NCI-H526 (cell line): Measurements from ENCODE around the gene SNX25.
"Not testable (repeated sequence)": the region's sequence is repeated elsewhere in the genome, so short reads cannot be mapped to it uniquely, and the experiment has no call there.

ENCODE experiments used
- DNase-seq, 2 experiments: peaks; one replicate each; lab custom pipeline; 2025; lab: John Stamatoyannopoulos, UW

Gene SNX25

DNA sequence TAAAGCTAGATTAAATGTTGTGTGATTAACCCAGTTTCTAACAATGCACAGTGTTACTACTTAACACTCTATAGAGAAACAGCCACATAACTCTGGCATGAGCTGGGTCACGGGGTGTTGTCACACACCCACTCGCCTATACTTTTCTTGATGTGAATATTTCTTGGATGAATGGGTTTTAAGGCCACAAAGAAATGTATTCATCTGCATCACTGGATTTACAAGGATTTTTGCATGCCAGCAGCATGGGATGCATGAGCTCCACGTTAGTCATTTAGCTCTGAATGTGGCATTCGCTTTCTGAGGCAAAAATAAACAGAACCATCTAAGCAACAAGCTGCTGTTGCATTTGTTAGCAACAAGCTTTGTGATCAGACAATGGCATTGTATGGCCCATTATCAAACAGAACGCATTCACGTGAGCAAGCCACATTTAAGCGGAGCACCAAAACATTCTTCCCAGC is 96.6 kb downstream of the SNX25 start:
- DNase-seq, result peak; percentile 34 to 66

DNA sequence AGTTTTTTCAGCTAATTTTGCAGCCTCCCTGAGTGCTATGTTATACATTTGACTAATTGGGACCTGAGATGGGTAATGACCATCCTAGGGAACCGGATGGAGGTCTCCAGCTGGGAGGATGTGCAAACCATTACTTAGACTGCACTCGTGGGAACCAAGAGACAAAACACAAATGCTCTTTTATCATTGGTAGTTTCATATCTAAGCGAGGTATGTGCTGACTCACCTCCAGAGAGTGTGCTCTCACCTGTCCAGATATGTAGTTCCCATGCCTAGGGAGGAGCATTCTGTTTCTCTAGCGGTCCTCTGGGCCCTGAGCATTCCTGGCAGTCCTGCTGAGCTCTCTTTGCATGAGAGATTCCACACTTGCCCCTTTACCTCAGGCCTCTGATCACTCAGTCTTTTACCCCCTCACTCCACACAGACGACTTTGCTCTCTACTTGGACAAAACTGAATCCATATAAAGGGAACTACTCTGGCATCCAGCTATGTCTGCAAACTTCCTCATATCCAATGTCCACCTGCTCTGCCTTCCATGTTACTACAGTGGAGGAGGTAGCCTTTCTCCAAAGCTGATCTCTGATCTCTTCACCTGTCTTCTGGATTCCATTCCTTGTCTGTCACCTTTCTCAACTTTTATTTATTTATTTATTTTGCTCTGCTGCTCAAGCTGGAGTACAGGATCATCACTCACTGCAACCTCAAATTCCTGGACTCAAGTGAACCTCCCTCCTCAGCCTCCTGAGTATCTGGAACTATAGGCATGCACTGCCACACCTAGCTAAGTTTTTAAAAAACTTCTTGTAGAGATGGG is 97.9 kb downstream of the SNX25 start:
- DNase-seq, result no peak

DNA sequence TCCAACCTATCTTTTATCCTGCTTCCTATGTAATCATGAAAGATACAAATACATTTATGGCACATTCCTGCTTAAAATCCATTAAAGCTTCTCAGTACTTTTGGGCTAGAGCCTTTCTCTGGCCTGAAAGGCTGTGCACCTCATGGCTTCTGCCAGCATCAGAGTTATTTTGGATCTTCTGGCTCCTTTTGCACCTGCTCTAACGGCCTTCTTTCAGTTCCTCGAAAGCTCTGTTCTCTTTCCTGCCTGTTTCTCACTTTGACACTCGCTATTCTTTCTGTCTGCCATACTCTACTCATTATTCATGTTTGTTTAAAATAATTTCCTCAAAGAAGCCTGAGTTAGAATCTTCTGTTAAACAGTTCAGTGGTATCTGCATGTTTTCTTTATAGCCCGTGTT is 100.4 kb downstream of the SNX25 start:
- DNase-seq, result no peak

DNA sequence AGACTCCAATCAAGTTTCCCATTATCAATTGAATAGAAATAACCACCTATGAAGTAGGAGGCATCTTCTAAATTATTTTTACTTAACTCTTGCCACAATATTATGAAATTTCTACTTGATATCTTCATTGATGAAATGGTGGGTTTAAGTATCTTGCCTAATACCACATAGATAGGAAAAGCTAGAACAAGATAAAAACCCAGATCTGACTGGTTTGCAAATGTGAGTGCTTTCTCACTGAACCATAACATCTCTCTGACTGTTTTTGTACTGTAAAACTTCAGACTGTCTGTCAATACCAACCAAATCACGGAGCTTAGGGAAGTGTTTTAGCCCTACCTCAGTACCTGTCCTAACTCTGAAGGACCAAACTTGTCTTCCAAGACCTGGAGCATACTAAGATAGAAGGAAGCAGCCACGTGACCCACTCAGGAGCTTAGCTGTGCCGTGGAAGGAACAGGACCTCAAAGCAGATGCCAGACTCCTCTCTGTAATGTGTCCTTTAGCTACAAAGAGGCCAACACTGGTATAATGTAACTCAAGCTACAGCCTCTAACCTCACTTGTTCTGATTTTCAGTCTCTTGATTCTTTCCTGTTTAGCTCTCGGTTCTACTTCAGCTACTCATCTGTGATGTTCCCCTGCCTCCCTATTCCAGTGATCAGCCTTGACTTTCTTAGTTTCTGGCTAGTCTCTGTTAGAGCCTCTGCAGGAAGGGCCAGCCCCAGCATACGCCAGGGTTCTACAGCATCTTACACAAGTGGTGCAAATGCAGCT is 101.9 kb downstream of the SNX25 start:
- DNase-seq, result no peak

DNA sequence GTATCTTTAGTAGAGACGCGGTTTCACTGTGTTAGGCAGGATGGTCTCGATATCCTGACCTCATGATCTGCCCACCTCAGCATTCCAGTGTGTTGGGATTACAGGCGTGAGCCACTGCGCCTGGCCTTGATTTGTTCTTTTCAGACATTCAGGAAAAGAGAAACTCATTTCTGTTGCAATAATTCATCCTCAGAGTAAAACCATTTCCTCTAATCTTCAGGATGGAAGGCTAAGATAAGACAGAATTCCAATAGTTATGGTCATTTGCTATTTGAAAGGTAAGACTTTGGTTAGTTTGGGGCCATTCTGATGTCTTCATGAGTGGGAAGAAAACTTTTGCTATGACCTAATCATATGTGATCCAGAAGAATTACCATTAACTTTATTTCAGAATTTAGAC is 103.3 kb downstream of the SNX25 start:
- DNase-seq, result no peak

DNA sequence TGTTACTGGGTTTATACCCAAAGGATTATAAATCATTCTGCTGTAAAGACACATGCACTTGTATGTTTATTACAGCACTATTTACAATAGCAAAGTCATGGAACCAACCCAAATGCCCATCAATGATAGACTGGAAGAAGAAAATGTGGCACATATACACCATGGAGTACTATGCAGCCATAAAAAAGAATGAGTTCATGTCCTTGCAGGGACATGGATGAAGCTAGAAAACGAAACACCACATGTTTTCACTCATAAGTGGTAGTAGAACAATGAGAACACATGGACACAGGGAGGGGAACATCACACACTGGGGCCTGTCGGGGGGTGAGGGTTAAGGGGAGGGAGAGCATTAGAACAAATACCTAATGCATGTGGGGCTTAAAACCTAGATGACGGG is 108.1 kb downstream of the SNX25 start:
- not testable (repeated sequence) for DNase-seq

DNA sequence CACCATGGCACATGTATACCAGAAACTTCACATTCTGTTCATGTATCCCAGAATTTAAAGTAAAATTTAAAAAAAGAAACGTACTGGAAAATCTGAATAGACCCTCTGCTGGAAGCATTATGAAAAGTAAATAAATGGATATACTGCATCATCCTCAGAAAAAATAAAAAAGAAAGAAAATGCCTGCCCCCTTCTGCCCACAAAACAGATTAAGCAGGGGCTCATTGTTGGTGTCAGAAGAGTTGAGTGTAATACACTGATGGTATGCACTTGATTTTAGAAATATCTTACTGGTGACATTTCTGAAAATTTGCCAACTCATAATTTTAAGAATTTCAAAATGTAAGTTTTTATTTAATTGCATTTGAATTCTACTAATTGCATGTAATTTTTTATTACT is 108.5 kb downstream of the SNX25 start:
- no peak for DNase-seq

DNA sequence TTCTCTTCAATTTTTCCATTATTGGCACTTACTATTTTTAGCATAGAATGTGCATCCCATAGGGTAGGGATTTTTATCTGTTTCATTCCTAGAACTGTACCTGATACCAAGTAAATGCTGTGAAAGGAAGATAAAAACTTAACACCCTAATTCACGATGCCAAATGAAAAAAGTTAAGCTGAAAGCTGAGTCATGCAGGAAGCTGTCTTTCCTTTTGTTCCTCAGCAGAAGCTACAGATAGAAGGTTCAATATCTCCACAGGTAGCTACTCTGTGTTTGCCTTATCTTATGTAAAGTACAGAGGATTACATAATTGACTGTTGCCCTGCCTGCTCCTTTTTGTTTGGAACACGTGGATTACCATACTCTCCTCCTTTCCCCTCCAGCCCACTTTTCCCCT is 109.3 kb downstream of the SNX25 start:
- DNase-seq, result no peak

DNA sequence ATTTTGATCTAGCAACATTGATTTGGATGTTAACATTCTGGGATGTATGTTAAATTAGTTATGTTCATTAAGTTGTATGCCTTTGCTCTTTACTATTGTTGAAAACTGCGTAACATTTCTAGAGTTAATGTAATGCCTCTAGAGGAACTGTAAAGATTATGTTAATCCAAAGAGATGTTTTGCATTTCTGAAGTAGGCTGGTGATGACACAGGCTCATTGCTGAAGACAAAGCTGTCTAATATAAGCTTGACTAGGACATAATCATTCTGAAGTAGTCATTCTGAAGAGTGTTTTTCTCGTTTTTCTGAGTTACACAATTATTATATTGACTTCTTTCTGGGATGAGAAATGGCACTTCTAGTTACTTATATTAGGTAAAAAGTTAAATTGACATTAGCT is 113.4 kb downstream of the SNX25 start:
- no peak for DNase-seq

DNA sequence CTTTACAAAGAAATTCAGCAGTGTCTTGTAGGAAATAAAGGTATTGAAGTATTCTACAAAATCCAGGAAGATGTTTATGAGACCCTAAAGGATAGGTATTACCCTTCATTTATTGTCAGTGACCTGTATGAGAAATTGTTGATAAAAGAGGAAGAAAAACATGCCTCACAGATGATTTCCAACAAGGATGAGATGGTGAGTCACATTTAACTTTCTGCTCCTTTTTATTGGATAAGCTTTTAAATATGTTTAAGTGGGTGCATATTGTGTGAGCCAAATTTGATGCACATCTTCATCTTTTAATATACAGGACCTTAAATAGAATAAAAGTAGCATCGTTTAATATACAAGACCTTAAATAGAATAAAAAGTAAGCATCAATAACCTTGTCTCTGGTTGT is 114.2 kb downstream of the SNX25 start:
- no peak for DNase-seq

DNA sequence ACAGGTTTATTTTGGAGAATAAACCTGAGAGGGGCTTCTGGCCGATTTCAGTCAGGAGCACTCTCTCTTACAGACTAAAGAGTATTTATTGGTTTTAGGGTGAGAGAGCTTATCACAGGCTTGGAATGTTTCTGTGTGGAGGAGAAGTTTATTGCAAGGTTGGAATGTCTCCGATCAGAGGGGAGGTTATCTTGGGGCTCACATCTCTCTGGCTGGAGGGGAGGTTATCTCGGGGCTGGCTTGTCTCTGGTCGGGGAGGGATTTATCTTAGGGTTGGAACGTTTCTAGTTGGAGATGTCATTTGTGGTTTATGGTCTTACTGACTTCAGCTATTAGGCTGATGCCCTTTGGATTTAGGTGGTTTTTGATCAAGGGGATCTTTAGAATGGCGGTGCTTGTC is 115.0 kb downstream of the SNX25 start:
- DNase-seq, result not testable (repeated sequence)

DNA sequence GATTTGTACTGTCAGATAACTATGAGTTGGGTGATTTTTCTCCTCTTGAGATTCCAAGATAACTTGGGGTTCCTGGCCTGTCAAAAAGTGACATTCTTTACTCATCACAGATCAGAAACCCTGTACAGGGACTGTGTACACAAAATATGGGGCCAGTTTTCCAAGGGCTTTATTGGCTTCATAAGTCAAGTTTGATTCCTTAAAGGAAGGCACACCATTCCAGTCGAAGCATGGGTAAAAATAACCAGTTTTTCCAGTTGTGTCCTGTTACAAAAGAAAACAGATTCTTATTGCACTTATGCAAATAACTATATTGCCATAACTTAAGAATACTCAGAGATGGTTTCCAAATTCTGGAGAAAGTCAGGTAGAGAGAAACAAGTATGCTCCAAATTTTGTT is 116.3 kb downstream of the SNX25 start:
- DNase-seq, result peak in 1 of 2 experiments; percentile 7

DNA sequence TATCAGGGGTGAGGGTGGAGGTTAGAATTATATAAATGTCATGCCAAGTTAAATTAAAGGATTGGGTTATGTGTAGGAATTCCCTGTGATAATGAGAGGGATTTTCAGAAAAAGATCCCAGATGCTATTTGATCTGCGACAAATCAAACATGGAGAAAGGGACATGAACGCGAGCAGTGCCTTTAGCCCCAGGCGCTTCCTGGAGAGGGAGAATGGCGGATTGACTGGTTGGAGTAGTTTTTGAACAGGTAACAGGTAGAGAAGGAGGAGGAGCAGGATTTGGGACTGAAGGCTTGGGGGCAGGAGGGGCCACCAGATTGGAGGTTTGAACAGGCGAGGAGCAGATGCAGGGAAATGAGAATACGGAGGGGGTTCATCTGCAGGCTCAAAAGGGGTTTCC is 119.2 kb downstream of the SNX25 start:
- no peak for DNase-seq

DNA sequence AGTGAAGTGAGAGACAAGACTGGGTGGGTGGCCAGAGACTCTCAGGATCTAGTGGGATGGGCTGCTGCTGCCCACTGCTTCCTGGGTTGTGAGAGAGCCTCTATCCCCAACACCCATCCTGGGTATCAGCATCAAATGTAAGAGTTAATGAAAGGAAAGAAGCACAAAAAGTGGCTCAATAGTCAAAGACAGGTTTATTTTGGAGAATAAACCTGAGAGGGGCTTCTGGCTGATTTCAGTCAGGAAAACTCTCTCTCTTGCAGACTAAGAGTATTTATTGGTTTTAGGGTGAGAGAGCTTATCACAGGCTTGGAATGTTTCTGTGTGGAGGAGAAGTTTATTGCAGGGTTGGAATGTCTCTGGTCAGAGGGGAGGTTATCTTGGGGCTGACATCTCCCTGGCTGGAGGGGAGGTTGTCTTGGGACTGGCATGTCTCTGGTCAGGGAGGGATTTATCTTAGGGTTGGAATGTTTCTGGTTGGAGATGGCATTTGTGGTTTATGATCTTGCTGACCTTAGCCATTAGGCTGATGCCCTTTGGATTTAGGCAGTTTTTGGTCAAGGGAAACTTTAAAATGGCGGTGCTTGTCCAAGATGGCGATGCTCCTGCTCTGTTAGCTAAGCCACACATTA is 120.6 kb downstream of the SNX25 start:
- not testable (repeated sequence) for DNase-seq

DNA sequence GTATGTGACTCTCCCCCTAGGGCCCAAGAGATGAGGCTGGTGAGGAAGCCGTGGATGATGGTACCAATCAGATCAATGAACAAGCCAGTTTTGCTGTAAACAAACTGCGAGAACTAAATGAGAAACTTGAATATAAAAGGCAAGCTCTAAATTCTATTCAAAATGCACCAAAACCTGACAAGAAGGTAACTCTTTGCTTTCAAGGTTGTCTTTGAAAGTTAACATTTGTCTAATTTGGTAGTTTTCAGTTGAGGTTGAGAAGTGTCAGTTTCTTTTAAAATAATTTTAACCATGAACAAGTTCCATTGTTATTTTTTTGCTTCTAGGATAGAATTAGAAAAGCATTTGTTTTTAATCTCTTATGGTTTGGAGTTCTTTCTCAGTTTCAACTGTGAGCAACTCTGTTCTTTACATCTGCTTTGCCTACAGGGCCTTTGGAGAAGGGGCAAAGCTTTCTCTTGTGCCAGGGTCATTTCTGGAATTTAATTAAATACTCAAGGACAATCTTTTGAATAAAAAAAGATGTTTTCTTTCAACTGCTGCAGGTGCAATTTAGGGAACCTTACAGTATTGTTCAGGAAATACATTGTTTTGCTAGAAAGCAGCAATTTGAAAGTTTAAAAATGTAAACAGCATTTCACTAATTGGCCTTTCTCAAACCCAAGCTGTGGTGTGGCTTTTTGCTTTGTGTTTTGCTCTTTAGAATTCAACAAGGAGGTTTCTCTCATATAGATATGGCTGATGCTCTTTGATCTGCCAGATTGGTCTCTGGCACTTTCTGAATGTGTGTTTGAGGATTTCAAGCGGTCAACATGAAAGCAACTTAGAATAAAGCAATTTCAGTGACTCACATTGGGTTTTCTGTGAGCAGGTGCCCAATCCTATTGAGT is 123.4 kb downstream of the SNX25 start:
- peak in 1 of 2 experiments; percentile 11 for DNase-seq

DNA sequence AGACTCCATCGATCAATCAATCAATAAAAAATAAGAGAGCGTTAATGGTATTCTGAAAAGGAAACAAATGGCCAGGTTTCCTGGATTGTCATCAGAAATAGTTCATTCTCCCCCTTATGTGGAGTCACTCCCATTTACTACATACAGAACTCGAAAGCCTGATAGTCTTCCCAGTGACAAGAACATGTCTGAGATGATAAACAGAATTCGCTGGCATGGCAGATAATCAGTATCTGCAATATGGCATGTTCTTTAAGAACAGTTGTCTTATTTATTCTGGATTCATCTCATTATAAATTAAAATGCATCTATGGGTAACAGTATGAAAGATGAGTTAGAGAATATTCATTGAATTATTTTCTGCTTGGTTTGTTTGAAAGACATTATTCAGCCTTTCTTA is 124.9 kb downstream of the SNX25 start:
- DNase-seq, result no peak

DNA sequence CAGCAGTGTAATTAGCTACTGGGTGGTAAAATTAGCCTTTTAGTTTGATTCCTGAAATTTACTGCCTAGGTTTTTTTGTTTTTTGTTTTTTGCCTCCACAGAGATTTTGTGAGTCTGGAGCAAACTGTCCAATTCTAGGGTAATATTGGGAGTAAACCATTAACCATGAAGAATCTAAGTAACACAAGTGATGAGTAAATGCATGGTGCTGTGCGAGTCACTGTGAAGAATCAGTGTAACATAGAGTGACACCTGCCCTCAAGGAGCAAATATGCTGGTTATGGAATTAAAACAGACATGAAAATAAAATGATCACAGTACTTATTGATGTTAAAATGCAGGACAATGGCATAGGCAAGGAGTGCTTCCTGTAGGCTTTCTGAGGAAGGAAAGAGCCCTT is 126.2 kb downstream of the SNX25 start:
- DNase-seq, result no peak

DNA sequence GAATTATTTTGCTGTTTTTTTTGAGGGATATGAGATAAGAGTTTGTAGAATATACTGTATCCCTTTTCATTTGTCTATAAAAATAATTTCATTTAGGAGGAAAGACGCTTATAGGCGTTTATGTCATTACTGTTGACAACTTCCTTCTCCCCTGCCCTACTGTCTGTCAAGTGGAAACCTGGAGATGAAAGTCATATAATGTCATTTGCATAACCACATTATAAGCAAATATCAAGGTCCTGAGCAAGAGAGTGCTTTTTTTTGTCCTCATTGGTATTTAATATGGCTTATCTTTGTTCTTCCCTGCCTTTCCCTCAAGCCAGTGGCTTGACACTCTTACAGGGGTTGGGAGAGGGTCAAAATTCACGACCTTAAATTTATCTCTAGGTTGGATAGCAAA is 130.5 kb downstream of the SNX25 start:
- DNase-seq, result peak; percentile 71 to 77

DNA sequence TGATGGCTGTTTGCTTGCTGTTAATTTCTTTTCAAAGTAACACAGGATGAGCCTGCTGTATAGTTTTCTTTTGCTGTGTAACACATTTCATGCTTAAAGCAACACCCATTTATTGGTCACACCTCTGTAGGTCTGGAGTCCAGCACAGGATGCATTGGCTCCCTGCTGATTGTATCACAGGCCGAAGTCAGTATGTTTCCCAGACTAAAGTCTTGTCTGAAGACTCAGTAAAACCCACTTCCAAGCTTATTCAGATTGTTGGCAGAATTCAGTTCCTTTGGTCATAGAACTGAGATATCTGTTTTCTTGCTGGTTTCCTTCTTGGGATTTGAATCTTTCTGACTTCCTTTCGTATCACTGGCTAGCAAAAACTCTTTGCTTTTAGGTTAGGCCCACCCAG is 132.0 kb downstream of the SNX25 start:
- no peak for DNase-seq

DNA sequence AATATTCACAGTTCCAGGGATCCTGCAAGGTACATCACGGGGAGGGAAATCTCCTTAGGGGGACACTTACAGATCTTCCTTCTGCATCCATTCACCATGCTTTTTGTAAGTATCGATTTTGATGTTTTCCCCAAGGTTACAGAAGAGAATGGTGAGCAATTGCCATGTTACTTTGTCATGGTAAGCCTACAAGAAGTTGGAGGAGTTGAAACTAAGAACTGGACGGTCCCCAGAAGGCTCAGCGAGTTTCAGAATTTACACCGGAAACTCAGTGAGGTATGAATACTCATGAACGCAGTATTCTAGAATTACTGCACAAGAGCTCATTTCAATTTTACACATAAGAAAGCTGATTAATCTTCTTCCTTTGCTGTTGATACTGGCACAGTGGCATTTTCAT is 132.4 kb downstream of the SNX25 start:
- no peak for DNase-seq

DNA sequence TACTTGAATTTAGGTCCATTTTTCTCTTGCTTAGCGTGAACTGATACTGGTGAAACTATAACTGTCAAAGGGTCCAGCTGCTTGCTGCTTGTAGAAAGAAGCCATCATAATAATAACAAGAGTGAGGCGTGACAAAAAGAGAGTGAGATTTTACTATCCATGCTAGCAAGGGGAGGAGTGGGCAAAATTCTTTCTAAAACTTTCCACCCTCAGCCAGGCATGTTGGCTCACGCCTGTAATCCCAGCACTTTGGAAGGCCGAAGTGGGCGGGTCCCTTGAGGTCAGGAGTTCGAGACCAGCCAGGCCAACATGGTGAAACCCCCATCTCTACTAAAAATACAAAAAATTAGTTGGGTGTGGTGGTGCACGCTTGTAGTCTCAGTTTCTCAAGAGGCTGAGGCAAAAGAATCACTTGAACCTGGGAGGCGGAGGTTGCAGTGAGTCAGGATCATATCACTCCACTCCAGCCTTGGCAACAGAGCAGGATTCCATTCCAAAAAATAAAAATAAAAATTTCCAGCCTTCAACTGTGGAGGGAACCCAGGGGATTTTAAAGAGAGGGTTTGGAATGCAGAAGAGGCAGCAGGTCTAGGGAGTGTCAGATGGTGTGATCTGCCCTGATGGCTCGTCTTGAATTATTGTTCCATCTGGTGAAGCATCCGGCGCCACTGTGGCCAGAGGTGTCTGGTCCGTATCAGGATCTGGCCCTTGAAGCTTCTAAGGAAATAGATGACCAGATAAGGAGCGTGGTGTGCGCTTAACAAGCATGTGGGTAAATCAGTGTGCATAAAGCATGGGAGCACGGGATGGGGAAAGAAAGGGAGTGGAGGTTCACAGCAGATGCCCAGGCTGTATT is 134.6 kb downstream of the SNX25 start:
- no peak for DNase-seq
